Thyroid gland (tissue), 4 donors: ENCODE results near the gene HMGCLL1. TPM values are rescaled to one million over a fixed set of nuclear protein-coding genes. Genes with fewer than 3 reads are reported as not detected.

Experiments
- DNase-seq, 2 donors: peaks; one replicate each; pipeline ENCODE4 v3.0.0-alpha.2; 2019
- H3K27ac ChIP-seq, 3 donors: fragments of 200-600 bp; sonication (generic); 1 replicate in 2 of 3; 2 replicates in 1 of 3; pipeline ENCODE4 v1.5.1; 2016 to 2019; ENCODE audit warnings: mild to moderate bottlenecking in 1 of 3, moderate library complexity in 1 of 3
- H3K27me3 ChIP-seq: fragments of 200-600 bp; sonication (generic); one replicate; pipeline ENCODE4 v1.5.1; 2019
- H3K36me3 ChIP-seq, 2 donors: fragments of 200-600 bp; sonication (generic); one replicate each; pipeline ENCODE4 v1.5.1; 2016 to 2019
- H3K4me1 ChIP-seq, 2 donors: fragments of 200-600 bp; sonication (generic); one replicate each; pipeline ENCODE4 v1.5.1; 2017 to 2019
- H3K4me3 ChIP-seq, 3 donors: fragments of 200-600 bp; sonication (generic); replicated peaks in 1 of 3; 1 replicate in 2 of 3; 2 replicates in 1 of 3; pipeline ENCODE4 v1.5.1; 2016; ENCODE audit warnings: mild to moderate bottlenecking in 1 of 3
- H3K9me3 ChIP-seq: fragments of 200-600 bp; sonication (generic); one replicate; pipeline ENCODE4 v1.5.1; 2017
- CTCF ChIP-seq, 6 experiments: fragments of 200-600 bp in 3 of 6; fragments of 450-650 bp in 3 of 6; sonication (generic) in 3 of 6; IDR thresholded peaks; one replicate each; pipeline ENCODE4 v1.5.1; 2016 to 2019; ENCODE audit warnings: antibody characterized with exemption in 6 of 6, mild to moderate bottlenecking in 2 of 6, inconsistent platforms in 1 of 6, moderate library complexity in 1 of 6
- POLR2A ChIP-seq, 2 donors: fragments of 450-650 bp; IDR thresholded peaks; one replicate each; pipeline ENCODE4 v1.6.1; 2017; ENCODE audit warnings: antibody characterized with exemption in 2 of 2, mild to moderate bottlenecking in 2 of 2, moderate library complexity in 1 of 2
- WGBS, 2 donors: methylation state at CpG; one replicate each; pipeline ENCODE4 v1.1.5; 2017; 5-methylcytosine and 5-hydroxymethylcytosine counted together
- intact Hi-C: fragments of 100-400 bp; cut with DNase I; formaldehyde crosslinking; loops from one replicate; pipeline ENCODE4 v1.15.1; 2023
- total RNA-seq, 4 donors: library from RNA; depleted of rRNA; stranded (reverse); fragments of >200 nt; gene quantifications; one replicate each; pipeline ENCODE4 v1.2.3, GENCODE V29; 2016

Gene HMGCLL1
- total RNA-seq, 4 donors from 2014 or later: 0.25 to 2.1 (median 1.1) TPM

- 85 to 88% methylated on average over 3 of the region's 3 CpGs for WGBS, 2 donors
- TF ChIP-seq CTCF (IDR thresholded peaks at IDR 0.05): no peak
- TF ChIP-seq POLR2A (IDR thresholded peaks at IDR 0.05): no peak
- no peak for DNase-seq
- intact Hi-C loops: no loop called here
- Histone ChIP-seq H3K4me3 (no peak overlapping the region), H3K9me3 (no peaks in the 10 kb centered on the region), H3K36me3 (no peaks in the 10 kb centered on the region), H3K27ac (no peak overlapping the region), H3K27me3 (no peaks in the 10 kb centered on the region), H3K4me1 (no peaks in the 10 kb centered on the region)
Measured at GRCh38 chr6:55388211-55388610, 190.8 kb downstream of the HMGCLL1 start.
